Gastroesophageal sphincter (tissue), 4 donors: ENCODE data around the gene G6PD. TPM values are rescaled to one million over a fixed set of nuclear protein-coding genes. Genes with fewer than 3 reads are reported as not detected.
"Not testable (repeated sequence)": the region's sequence is repeated elsewhere in the genome, so short reads cannot be mapped to it uniquely, and the experiment has no call there.

Experiments
- ATAC-seq: fragments of 150-250 bp; one replicate; pipeline ENCODE4 v1.9.1; 2016; ENCODE audit warnings: mild to moderate bottlenecking, moderate library complexity
- H3K27ac ChIP-seq, 4 donors: fragments of 200-600 bp; sonication (generic) in 3 of 4; 1 replicate in 3 of 4; 2 replicates in 1 of 4; pipeline ENCODE4 v1.5.1; 2016 to 2019
- H3K27me3 ChIP-seq: fragments of 200-600 bp; sonication (generic); one replicate; pipeline ENCODE4 v1.5.1; 2019
- H3K36me3 ChIP-seq, 2 donors: fragments of 200-600 bp; sonication (generic); one replicate each; pipeline ENCODE4 v1.5.1; 2019; ENCODE audit warnings: control low read depth in 1 of 2
- H3K4me1 ChIP-seq, 3 donors: fragments of 200-600 bp; sonication (generic); 1 replicate in 2 of 3; 2 replicates in 1 of 3; pipeline ENCODE4 v1.5.1; 2016 to 2019; ENCODE audit warnings: control low read depth in 2 of 3
- H3K4me3 ChIP-seq, 2 donors: fragments of 200-600 bp; sonication (generic); one replicate each; pipeline ENCODE4 v1.5.1; 2019; ENCODE audit warnings: mild to moderate bottlenecking in 1 of 2, moderate library complexity in 1 of 2
- H3K9me3 ChIP-seq, 3 donors: fragments of 200-600 bp; sonication (generic); one replicate each; pipeline ENCODE4 v1.5.1; 2017 to 2019; ENCODE audit warnings: control low read depth in 2 of 3
- EP300 ChIP-seq: sonication (generic); formaldehyde crosslinking; IDR thresholded peaks from one replicate; pipeline ENCODE4 v1.6.1; 2017; ENCODE audit warnings: antibody characterized with exemption, mild to moderate bottlenecking
- POLR2A ChIP-seq, 2 donors: fragments of 450-650 bp; IDR thresholded peaks; one replicate each; pipeline ENCODE4 v1.6.1; 2017; ENCODE audit warnings: antibody characterized with exemption in 2 of 2, mild to moderate bottlenecking in 2 of 2, moderate library complexity in 1 of 2
- POLR2AphosphoS5 ChIP-seq: sonication (generic); formaldehyde crosslinking; IDR thresholded peaks from one replicate; pipeline ENCODE4 v1.6.1; 2017; ENCODE audit warnings: antibody characterized with exemption
- WGBS, 2 donors: methylation state at CpG; one replicate each; pipeline ENCODE4 v1.1.5; 2018; ENCODE audit warnings: low coverage in 1 of 2; 5-methylcytosine and 5-hydroxymethylcytosine counted together
- total RNA-seq, 4 donors: library from RNA; depleted of rRNA; stranded (reverse); fragments of >200 nt; gene quantifications; one replicate each; pipeline ENCODE4 v1.1.0, GENCODE V29; 2016
- TF ChIP-seq, protein P1 (sequence below), 4 experiments: fragments of 200-600 bp in 2 of 4; fragments of 450-650 bp in 2 of 4; sonication (generic) in 1 of 4; IDR thresholded peaks; one replicate each; pipeline ENCODE4 v1.5.1; 2017 to 2019; ENCODE audit warnings: antibody characterized with exemption in 4 of 4, mild to moderate bottlenecking in 2 of 4, moderate library complexity in 2 of 4

G6PD gene
- total RNA-seq, 4 donors from 2014 or later: 15.9 to 26.0 (median 22.1) TPM

GRCh38 chrX:154506483-154507332 lies 39.9 kb downstream of the G6PD start:
- H3K9me3 ChIP-seq: no peaks in the 10 kb centered on the region
- H3K27me3 ChIP-seq: no peaks in the 10 kb centered on the region
- H3K4me1 ChIP-seq: no peaks in the 10 kb centered on the region
- TF ChIP-seq, protein P1, sequence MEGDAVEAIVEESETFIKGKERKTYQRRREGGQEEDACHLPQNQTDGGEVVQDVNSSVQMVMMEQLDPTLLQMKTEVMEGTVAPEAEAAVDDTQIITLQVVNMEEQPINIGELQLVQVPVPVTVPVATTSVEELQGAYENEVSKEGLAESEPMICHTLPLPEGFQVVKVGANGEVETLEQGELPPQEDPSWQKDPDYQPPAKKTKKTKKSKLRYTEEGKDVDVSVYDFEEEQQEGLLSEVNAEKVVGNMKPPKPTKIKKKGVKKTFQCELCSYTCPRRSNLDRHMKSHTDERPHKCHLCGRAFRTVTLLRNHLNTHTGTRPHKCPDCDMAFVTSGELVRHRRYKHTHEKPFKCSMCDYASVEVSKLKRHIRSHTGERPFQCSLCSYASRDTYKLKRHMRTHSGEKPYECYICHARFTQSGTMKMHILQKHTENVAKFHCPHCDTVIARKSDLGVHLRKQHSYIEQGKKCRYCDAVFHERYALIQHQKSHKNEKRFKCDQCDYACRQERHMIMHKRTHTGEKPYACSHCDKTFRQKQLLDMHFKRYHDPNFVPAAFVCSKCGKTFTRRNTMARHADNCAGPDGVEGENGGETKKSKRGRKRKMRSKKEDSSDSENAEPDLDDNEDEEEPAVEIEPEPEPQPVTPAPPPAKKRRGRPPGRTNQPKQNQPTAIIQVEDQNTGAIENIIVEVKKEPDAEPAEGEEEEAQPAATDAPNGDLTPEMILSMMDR (IDR thresholded peaks at IDR 0.05): no peak
- 89% methylated on average over 9 of the region's 37 CpGs; no CpG with 5 or more reads in 1 of the 2 donors for WGBS, 2 donors
- H3K4me3 ChIP-seq: no peak overlapping the region
- no peak for ATAC-seq
- H3K36me3 ChIP-seq: peaks cover 0 to 66% of the 10 kb centered on the region in 2 donors
- no peak overlapping the region for H3K27ac ChIP-seq

- H3K4me3 ChIP-seq: no peak overlapping the region
- TF ChIP-seq POLR2A (IDR thresholded peaks at IDR 0.05): no peak
- peaks cover 0 to 59% of the 10 kb centered on the region in 2 donors for H3K36me3 ChIP-seq
- H3K9me3 ChIP-seq: no peaks in the 10 kb centered on the region
- H3K4me1 ChIP-seq: no peaks in the 10 kb centered on the region
- no peaks in the 10 kb centered on the region for H3K27me3 ChIP-seq
- WGBS, 2 donors: 100% methylated on average over 1 of the region's 12 CpGs; no CpG with 5 or more reads in 1 of the 2 donors
- no peak for ATAC-seq
- H3K27ac ChIP-seq: no peak overlapping the region
These were observed 40.9 kb downstream of the G6PD start for GRCh38 chrX:154505734-154506133.

- ATAC-seq: no peak
- TF ChIP-seq POLR2AphosphoS5 (no peak), EP300 (no peak)
- TF ChIP-seq, protein P1 (IDR thresholded peaks at IDR 0.05): no peak
These were observed 43.7 kb downstream of the G6PD start for GRCh38 chrX:154502989-154503388.

DNA sequence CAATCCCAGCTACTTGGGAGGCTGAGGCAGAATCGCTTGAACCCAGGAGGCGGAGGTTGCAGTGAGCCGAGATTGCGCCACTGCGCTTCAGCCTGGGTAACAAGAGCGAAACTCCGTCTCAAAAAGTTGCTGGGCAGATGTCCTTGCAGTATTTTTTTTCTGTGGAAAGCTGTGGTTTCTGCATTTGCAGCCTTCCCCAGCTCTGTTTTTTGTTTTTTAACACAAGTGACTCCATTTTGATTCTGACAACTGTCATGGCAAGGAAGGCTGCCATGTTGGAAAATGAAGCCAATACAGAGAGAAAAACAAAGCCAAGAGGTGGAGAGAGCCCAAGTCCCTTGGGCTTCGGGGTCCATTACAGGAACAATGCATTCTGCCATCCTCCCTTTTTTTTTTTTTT lies 44.5 kb downstream of the G6PD start:
- Histone ChIP-seq H3K27ac (no peak overlapping the region), H3K4me3 (no peak overlapping the region), H3K36me3 (peaks cover 0 to 24% of the 10 kb centered on the region in 2 donors), H3K27me3 (no peaks in the 10 kb centered on the region), H3K4me1 (no peaks in the 10 kb centered on the region), H3K9me3 (no peaks in the 10 kb centered on the region)
- 67 to 95% methylated on average over 1 to 3 of the region's 8 CpGs for WGBS, 2 donors
- no peak for ATAC-seq
- TF ChIP-seq, protein P1 (IDR thresholded peaks at IDR 0.05): no peak
- TF ChIP-seq POLR2A (IDR thresholded peaks at IDR 0.05) (no peak), EP300 (no peak), POLR2AphosphoS5 (no peak)

More at GRCh38 chrX:154502989-154503388, 43.7 kb downstream of the G6PD start:
- 100% methylated on average over 3 of the region's 3 CpGs; no CpG with 5 or more reads in 1 of the 2 donors for WGBS, 2 donors
- Histone ChIP-seq H3K4me1 (no peaks in the 10 kb centered on the region), H3K4me3 (no peak overlapping the region), H3K27ac (no peak overlapping the region), H3K9me3 (no peaks in the 10 kb centered on the region), H3K27me3 (no peaks in the 10 kb centered on the region), H3K36me3 (peaks cover 0 to 33% of the 10 kb centered on the region in 2 donors)

- H3K4me3 ChIP-seq, H3K9me3 ChIP-seq, H3K27ac ChIP-seq, H3K4me1 ChIP-seq, H3K27me3 ChIP-seq, ATAC-seq: not testable (repeated sequence)
- 84 to 91% methylated on average over 2 to 5 of the region's 7 CpGs for WGBS, 2 donors
- peaks cover 0 to 17% of the 10 kb centered on the region in 2 donors for H3K36me3 ChIP-seq
These were observed 45.2 kb downstream of the G6PD start for GRCh38 chrX:154501423-154501822.

DNA sequence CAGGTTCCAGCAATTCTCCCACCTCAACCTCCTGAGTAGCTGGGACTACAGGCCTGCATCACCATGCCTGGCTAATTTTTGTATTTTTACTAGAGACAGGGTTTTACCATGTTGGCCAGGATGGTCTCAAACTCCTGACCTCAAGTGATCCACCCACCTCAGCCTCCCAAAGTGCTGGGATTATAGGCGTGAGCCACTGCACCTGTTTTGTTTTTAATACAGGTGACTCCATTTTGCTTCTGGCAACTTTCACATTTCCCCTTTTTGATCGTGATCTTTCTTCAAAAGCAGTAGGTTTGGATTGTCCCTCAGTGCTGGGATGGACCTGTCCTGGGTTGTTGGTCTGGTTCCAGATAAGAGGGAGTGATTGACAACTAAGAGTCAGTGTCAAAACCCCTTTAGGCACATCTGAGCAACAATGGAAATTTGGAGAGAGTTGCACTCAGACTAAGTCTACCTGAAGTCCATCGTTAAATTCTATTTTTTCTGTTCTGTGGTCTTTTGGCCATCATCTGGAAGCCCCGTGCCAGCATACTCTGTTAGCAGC lies 50.0 kb downstream of the G6PD start:
- ATAC-seq, H3K36me3 ChIP-seq, H3K4me1 ChIP-seq, H3K4me3 ChIP-seq, H3K27me3 ChIP-seq, H3K27ac ChIP-seq, H3K9me3 ChIP-seq: not testable (repeated sequence)
- WGBS, 2 donors: 74 to 83% methylated on average over 3 to 4 of the region's 4 CpGs
